ENCODE results near the gene SLC44A4.

Gene SLC44A4

DNA sequence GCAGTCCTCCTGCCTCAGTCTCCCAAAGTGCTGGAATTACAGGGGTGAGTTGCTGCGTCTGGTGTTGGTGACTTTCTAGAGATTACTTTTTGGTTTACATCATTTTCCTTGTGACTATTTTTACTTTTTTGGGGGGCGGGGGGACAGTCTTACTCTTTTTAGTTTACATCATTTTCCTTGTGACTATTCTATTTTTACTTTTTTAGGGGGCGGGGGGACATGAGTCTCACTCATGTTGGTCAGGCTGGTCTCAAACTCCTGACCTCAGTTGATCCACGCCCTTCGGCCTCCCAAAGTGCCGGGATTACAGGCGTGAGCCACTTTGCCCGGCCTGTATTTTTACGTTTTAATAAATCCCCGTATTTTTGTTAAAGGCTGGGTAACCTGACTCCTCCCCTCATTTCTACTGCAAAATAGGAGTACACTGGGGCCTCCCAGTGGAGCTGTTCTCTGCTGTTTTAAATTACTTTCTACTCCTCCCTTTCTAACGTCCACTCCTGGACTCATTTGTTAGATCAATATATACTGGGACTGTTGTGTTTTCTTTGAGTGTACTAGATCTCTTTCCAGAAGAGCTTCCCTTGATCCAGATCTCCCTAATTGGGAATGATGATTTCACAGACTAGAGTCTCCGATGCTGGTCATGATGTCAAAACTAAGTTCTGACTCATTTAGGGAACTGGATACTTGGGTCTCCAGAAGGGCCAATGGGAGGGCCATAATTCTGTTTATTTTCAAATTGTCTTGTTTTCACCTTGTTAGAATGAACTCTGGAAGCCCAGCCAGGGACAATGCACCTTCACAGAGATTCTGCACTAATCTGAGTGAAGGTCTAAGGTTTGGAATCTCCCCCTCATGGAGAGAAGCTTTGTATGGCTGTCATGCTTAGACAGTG is 42.1 kb downstream of the SLC44A4 start:
- H3K36me3 ChIP-seq (ENCODE audit: control insufficient read depth in 1 of 2, insufficient read depth in 2 of 2, low read length in 2 of 2), result peaks cover 33 to 43% of the 10 kb centered on the region in 2 donors

DNA sequence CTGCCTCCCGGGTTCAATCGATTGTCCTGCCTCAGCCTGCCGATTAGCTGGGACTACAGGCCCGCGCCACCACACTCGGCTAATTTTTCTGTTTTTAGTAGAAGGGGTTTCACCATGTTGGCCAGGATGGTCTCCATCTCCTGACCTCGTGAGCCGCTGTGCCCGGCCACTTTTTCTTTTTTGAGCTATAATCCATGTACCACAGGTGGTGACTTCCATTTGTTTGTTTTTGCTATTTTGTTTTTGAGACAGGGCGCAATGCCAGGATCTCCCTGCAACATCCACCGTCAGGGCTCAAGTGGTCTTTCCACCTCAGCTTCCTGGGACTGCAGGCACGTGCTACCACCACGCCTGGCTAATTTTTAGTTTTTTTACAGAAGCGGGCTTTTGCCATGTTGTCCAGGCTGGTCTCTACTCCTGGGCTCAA is 42.7 kb downstream of the SLC44A4 start:
- Histone ChIP-seq H3K36me3 (ENCODE audit: control insufficient read depth in 1 of 2, insufficient read depth in 2 of 2, low read length in 2 of 2) (peaks cover 33 to 43% of the 10 kb centered on the region in 2 donors), H3K4me3 (ENCODE audit: low read depth in 1 of 2, low read length in 2 of 2) (peak overlapping the region; percentile 86 to 96), H3K4me1 (ENCODE audit: control insufficient read depth in 1 of 2, insufficient read depth in 2 of 2, low read length in 2 of 2) (peaks cover 13 to 33% of the 10 kb centered on the region in 2 donors)

More for the DNA sequence above, 42.1 kb downstream of the SLC44A4 start:
- Histone ChIP-seq H3K9me3 (ENCODE audit: control insufficient read depth in 1 of 2, low read length in 2 of 2) (no peaks in the 10 kb centered on the region), H3K4me3 (ENCODE audit: low read depth in 1 of 2, low read length in 2 of 2) (peak overlapping the region; percentile 86 to 96), H3K27ac (ENCODE audit: low read length) (peak overlapping the region; percentile 53), H3K27me3 (ENCODE audit: low read depth, low read length) (no peaks in the 10 kb centered on the region), H3K4me1 (ENCODE audit: control insufficient read depth in 1 of 2, insufficient read depth in 2 of 2, low read length in 2 of 2) (peaks cover 13 to 26% of the 10 kb centered on the region in 2 donors)

DNA sequence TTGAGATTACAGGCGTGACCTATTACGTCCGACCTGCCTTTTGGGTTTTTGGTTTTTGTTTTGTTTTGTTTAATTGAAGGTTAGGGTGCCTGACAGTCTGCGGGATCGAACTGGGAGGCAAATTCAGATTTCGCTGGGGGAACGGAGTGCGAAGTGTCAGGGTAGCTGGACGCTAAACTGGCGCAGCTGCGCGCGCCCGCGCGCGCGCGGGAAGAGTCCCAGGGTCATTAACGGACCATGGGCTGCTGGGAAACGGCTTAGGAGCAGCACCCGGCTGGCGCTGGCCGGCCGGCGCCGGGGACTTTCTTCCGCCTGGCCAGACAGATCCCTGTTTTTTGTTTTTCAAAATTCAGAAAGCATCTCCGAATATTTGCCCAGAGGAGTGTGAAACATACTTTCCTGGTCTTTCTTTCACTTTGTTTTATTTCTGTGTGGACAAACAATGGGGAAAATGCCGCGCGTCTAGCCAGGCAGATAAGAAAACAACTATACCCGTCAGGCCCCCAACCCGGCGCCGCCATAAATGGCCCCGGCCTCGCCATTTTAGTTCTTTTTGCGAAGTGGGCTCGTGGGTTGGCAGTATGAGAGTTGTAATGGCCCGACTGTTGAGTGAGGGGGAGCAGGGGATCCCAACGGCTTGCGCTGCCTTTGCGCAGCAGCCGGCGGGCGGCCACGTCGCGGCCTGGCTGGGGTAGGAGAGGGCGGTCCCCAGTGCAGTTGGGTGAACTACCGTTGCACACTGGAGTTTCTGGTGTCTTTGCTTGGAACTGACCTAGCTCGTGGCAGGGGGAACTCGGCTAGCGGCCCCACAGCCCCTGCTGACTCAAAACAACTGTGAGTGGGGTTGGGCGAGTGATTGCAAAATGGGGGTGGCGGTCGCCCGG is 44.2 kb downstream of the SLC44A4 start:
- H3K27me3 ChIP-seq (ENCODE audit: low read depth, low read length), result no peaks in the 10 kb centered on the region
- peaks cover 13 to 38% of the 10 kb centered on the region in 2 donors for H3K4me1 ChIP-seq (ENCODE audit: control insufficient read depth in 1 of 2, insufficient read depth in 2 of 2, low read length in 2 of 2)
- H3K4me3 ChIP-seq (ENCODE audit: low read depth in 1 of 2, low read length in 2 of 2), result peak overlapping the region; percentile 86 to 96
- peak overlapping the region; percentile 95 for H3K27ac ChIP-seq (ENCODE audit: low read length)
- peaks cover 19 to 29% of the 10 kb centered on the region in 2 donors for H3K36me3 ChIP-seq (ENCODE audit: control insufficient read depth in 1 of 2, insufficient read depth in 2 of 2, low read length in 2 of 2)
- no peaks in the 10 kb centered on the region for H3K9me3 ChIP-seq (ENCODE audit: control insufficient read depth in 1 of 2, low read length in 2 of 2)

More for the DNA sequence above, 42.7 kb downstream of the SLC44A4 start:
- Histone ChIP-seq H3K27ac (ENCODE audit: low read length) (peak overlapping the region; percentile 53), H3K9me3 (ENCODE audit: control insufficient read depth in 1 of 2, low read length in 2 of 2) (no peaks in the 10 kb centered on the region), H3K27me3 (ENCODE audit: low read depth, low read length) (no peaks in the 10 kb centered on the region)

DNA sequence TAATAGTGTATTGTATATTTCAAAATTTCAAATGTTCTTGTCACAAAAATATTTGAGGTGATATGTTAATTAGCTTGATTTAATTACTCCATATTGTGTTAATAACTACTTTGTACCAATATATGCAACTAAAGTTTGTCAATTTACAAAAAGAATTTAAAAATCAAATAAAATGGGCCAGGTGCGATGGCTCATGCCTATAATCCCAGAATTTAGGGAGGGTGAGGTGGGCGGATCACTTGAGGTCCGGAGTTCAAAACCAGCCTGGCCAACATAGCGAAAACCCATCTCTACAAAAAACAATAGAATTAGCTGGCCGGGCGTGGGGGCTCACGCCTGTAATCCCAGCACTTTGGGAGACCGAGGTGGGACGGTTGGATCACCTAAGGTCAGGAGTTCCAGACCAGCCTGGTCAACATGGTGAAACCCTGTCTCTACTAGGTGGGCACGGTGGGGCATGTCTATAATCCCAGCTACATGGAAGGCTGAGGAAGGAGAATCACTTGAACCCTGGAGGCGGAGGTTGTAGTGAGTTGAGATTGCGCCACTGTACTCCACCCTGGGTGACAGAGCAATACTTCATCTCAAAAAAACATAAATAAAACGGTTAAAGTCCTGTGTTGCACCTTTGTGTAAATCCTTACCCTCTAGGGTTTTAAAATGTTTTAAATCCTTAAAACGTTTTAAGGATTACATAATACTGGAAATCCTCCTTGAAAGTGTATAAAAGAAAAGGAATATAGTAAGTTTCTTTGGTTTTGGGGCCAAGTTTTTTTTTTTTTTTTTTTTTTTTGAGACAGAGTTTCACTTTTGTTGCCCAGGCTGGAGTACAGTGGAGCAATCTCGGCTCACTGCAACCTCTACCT is 47.2 kb downstream of the SLC44A4 start:
- Histone ChIP-seq H3K4me3 (ENCODE audit: low read depth in 1 of 2, low read length in 2 of 2) (peak overlapping the region; percentile 83 to 85), H3K9me3 (ENCODE audit: control insufficient read depth in 1 of 2, low read length in 2 of 2) (no peaks in the 10 kb centered on the region), H3K4me1 (ENCODE audit: control insufficient read depth in 1 of 2, insufficient read depth in 2 of 2, low read length in 2 of 2) (peaks cover 4 to 24% of the 10 kb centered on the region in 2 donors), H3K27ac (ENCODE audit: low read length) (peak overlapping the region; percentile 21), H3K36me3 (ENCODE audit: control insufficient read depth in 1 of 2, insufficient read depth in 2 of 2, low read length in 2 of 2) (no peaks in the 10 kb centered on the region), H3K27me3 (ENCODE audit: low read depth, low read length) (no peaks in the 10 kb centered on the region)

DNA sequence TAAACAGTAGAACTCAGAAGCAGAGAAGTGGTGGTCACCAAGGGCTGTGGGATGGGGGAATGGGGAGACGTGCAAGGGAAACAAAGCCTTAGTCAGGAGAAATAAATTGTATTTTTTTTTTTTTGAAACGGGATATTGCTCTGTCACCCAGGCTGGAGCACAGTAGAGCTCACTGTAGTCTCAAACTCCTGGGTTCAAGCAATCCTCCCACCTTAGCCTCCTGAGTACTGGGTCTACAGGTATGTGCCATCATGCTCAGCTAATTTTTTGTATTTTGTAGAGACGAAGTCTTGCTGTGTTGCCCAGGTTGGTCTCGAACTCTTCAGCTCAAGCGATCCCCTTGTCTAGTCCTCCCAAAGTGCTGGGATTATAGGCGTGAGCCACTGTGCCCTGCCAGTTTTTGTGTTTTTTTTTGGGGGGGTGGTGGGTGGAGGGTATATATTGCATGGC is 47.9 kb downstream of the SLC44A4 start:
- peak overlapping the region; percentile 83 to 85 for H3K4me3 ChIP-seq (ENCODE audit: low read depth in 1 of 2, low read length in 2 of 2)
- H3K4me1 ChIP-seq (ENCODE audit: control insufficient read depth in 1 of 2, insufficient read depth in 2 of 2, low read length in 2 of 2), result peaks cover 0 to 18% of the 10 kb centered on the region in 2 donors
- no peaks in the 10 kb centered on the region for H3K9me3 ChIP-seq (ENCODE audit: control insufficient read depth in 1 of 2, low read length in 2 of 2)

DNA sequence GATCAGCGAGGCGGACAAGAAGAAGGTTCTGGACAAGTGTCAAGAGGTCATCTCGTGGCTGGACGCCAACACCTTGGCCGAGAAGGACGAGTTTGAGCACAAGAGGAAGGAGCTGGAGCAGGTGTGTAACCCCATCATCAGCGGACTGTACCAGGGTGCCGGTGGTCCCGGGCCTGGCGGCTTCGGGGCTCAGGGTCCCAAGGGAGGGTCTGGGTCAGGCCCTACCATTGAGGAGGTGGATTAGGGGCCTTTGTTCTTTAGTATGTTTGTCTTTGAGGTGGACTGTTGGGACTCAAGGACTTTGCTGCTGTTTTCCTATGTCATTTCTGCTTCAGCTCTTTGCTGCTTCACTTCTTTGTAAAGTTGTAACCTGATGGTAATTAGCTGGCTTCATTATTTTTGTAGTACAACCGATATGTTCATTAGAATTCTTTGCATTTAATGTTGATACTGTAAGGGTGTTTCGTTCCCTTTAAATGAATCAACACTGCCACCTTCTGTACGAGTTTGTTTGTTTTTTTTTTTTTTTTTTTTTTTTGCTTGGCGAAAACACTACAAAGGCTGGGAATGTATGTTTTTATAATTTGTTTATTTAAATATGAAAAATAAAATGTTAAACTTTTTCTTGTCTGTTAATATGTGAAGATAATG is 49.0 kb downstream of the SLC44A4 start:
- Histone ChIP-seq H3K4me1 (ENCODE audit: control insufficient read depth in 1 of 2, insufficient read depth in 2 of 2, low read length in 2 of 2) (peaks cover 0 to 16% of the 10 kb centered on the region in 2 donors), H3K27me3 (ENCODE audit: low read depth, low read length) (no peaks in the 10 kb centered on the region), H3K27ac (ENCODE audit: low read length) (peak overlapping the region; percentile 88), H3K9me3 (ENCODE audit: control insufficient read depth in 1 of 2, low read length in 2 of 2) (no peaks in the 10 kb centered on the region), H3K36me3 (ENCODE audit: control insufficient read depth in 1 of 2, insufficient read depth in 2 of 2, low read length in 2 of 2) (no peaks in the 10 kb centered on the region), H3K4me3 (ENCODE audit: low read depth in 1 of 2, low read length in 2 of 2) (peak overlapping the region; percentile 83 to 85)

More for the DNA sequence above, 47.9 kb downstream of the SLC44A4 start:
- Histone ChIP-seq H3K36me3 (ENCODE audit: control insufficient read depth in 1 of 2, insufficient read depth in 2 of 2, low read length in 2 of 2) (no peaks in the 10 kb centered on the region), H3K27me3 (ENCODE audit: low read depth, low read length) (no peaks in the 10 kb centered on the region), H3K27ac (ENCODE audit: low read length) (peak overlapping the region; percentile 88)

DNA sequence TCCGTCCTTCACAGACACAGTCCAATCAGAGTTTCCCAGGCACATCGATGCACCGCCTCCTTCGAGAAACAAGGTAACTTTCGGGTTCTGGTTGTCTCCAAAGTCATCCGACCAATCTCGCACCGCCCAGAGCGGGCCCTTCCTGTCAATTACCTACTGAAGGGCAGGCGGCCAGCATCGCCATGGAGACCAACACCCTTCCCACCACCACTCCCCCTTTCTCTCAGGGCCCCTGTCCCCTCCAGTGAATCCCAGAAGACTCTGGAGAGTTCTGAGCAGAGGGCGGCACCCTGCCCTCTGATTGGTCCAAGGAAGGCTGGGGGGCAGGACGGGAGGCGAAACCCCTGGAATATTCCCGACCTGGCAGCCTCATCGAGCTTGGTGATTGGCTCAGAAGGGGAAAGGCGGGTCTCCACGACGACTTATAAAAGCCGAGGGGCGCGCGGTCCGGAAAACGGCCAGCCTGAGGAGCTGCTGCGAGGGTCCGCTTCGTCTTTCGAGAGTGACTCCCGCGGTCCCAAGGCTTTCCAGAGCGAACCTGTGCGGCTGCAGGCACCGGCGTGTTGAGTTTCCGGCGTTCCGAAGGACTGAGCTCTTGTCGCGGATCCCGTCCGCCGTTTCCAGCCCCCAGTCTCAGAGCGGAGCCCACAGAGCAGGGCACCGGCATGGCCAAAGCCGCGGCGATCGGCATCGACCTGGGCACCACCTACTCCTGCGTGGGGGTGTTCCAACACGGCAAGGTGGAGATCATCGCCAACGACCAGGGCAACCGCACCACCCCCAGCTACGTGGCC is 51.3 kb downstream of the SLC44A4 start, which contains the start of gene HSPA1B:
TSS of gene HSPA1B (plus strand) at position 453 of the 794 bp plus-strand sequence. CDS start at position 666, 213 bp downstream.
- H3K27ac ChIP-seq (ENCODE audit: low read length), result peak within 1 kb of the TSS; percentile 94
- H3K9me3 ChIP-seq (ENCODE audit: control insufficient read depth in 1 of 2, low read length in 2 of 2), result no peaks in the 10 kb centered on the region
- H3K36me3 ChIP-seq (ENCODE audit: control insufficient read depth in 1 of 2, insufficient read depth in 2 of 2, low read length in 2 of 2), result peaks cover 0 to 2% of the 10 kb centered on the region in 2 donors
- H3K4me3 ChIP-seq (ENCODE audit: low read depth in 1 of 2, low read length in 2 of 2), result peak within 1 kb of the TSS; percentile 43 to 74
- H3K4me1 ChIP-seq (ENCODE audit: control insufficient read depth in 1 of 2, insufficient read depth in 2 of 2, low read length in 2 of 2), result peaks cover 4 to 21% of the 10 kb centered on the region in 2 donors
- H3K27me3 ChIP-seq (ENCODE audit: low read depth, low read length), result no peaks in the 10 kb centered on the region

DNA sequence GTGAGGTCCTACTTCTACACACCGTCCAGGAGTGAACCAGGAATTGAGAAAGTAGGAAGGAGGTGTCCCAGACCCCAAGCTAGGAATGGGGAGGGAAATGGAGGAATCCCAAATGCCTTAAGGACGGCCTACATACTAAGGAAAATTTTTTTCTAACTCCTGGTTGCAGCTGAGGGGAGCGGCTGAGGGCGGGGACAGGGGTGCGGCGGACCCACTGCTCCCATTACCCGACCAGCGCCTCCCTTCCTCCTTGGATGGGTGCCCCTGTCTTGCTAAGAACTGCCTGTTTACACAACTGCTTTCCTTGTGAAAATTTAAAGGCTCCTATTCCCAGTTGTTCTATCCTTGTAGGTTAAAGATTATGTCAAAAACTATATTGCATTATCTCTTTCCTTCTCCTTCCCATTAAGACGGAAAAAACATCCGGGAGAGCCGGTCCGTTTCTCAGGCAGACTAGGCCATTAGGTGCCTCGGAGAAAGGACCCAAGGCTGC is 52.0 kb downstream of the SLC44A4 start:
- H3K36me3 ChIP-seq (ENCODE audit: control insufficient read depth in 1 of 2, insufficient read depth in 2 of 2, low read length in 2 of 2), result peaks cover 0 to 6% of the 10 kb centered on the region in 2 donors
- no peaks in the 10 kb centered on the region for H3K9me3 ChIP-seq (ENCODE audit: control insufficient read depth in 1 of 2, low read length in 2 of 2)
- H3K4me3 ChIP-seq (ENCODE audit: low read depth in 1 of 2, low read length in 2 of 2), result peak overlapping the region; percentile 43 to 74
- H3K27me3 ChIP-seq (ENCODE audit: low read depth, low read length), result no peaks in the 10 kb centered on the region
- peaks cover 4 to 18% of the 10 kb centered on the region in 2 donors for H3K4me1 ChIP-seq (ENCODE audit: control insufficient read depth in 1 of 2, insufficient read depth in 2 of 2, low read length in 2 of 2)
- peak overlapping the region; percentile 94 for H3K27ac ChIP-seq (ENCODE audit: low read length)

DNA sequence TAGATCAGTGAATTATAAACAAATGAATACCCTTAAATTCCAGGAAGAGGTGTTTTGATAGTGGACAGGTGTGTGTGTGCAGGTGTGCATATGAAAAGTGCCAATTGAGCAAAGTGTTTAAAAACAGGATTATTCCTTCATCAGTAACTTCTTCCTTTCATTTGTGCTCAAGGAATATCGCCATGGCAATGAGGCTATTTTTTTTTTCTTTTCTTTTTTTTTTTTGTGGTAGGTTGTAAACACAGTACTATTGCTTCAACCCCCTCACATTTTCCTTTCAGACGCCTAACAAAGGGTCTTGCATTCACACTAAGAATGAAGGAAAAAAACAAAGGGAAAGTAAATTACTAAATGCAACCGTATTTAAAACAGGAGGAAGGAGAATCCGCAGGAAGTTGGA is 53.2 kb downstream of the SLC44A4 start:
- Histone ChIP-seq H3K27me3 (ENCODE audit: low read depth, low read length) (no peaks in the 10 kb centered on the region), H3K4me1 (ENCODE audit: control insufficient read depth in 1 of 2, insufficient read depth in 2 of 2, low read length in 2 of 2) (peaks cover 4 to 11% of the 10 kb centered on the region in 2 donors), H3K4me3 (ENCODE audit: low read depth in 1 of 2, low read length in 2 of 2) (no peak overlapping the region), H3K9me3 (ENCODE audit: control insufficient read depth in 1 of 2, low read length in 2 of 2) (no peaks in the 10 kb centered on the region), H3K27ac (ENCODE audit: low read length) (peak overlapping the region; percentile 58), H3K36me3 (ENCODE audit: control insufficient read depth in 1 of 2, insufficient read depth in 2 of 2, low read length in 2 of 2) (peaks cover 0 to 6% of the 10 kb centered on the region in 2 donors)
